NCI-H128 (cell line): ENCODE data around the gene UBR4.
"Not testable (repeated sequence)": the region's sequence is repeated elsewhere in the genome, so short reads cannot be mapped to it uniquely, and the experiment has no call there.

ENCODE experiments used
- DNase-seq: peaks from one replicate; lab custom pipeline; 2025; ENCODE audit not compliant: unreplicated experiment; lab: John Stamatoyannopoulos, UW

UBR4 gene

GRCh38 chr1:19220080-19220846, 10.2 kb upstream of the UBR4 start:
- no peak for DNase-seq

GRCh38 chr1:19219451-19219850, 9.4 kb upstream of the UBR4 start:
- no peak for DNase-seq

- not testable (repeated sequence) for DNase-seq
Measured at GRCh38 chr1:19216585-19216984, 6.5 kb upstream of the UBR4 start.

- DNase-seq: no peak
Measured at GRCh38 chr1:19213580-19213979, 3.5 kb upstream of the UBR4 start.

GRCh38 chr1:19212167-19212566, 2.1 kb upstream of the UBR4 start:
- no peak for DNase-seq

GRCh38 chr1:19210772-19211549, 895 bp upstream of the UBR4 start:
- DNase-seq: no peak

GRCh38 chr1:19209439-19209989, 552 bp downstream of the UBR4 start:
- no peak for DNase-seq

- DNase-seq: no peak
Measured at GRCh38 chr1:19208710-19209438, 1.2 kb downstream of the UBR4 start.

GRCh38 chr1:19206947-19207346, 3.1 kb downstream of the UBR4 start:
- no peak for DNase-seq

GRCh38 chr1:19205845-19206244, 4.2 kb downstream of the UBR4 start:
- no peak for DNase-seq

- DNase-seq: no peak
Measured at GRCh38 chr1:19205403-19205802, 4.7 kb downstream of the UBR4 start.

- DNase-seq: no peak
Measured at GRCh38 chr1:19204446-19205266, 5.4 kb downstream of the UBR4 start.

- no peak for DNase-seq
Measured at GRCh38 chr1:19203440-19203839, 6.6 kb downstream of the UBR4 start.

GRCh38 chr1:19202396-19202795, 7.7 kb downstream of the UBR4 start:
- no peak for DNase-seq

- no peak for DNase-seq
Measured at GRCh38 chr1:19199969-19200604, 10.0 kb downstream of the UBR4 start.

GRCh38 chr1:19199329-19199968, 10.6 kb downstream of the UBR4 start:
- no peak for DNase-seq

- no peak for DNase-seq
Measured at GRCh38 chr1:19198820-19199219, 11.2 kb downstream of the UBR4 start.

- DNase-seq: no peak
Measured at GRCh38 chr1:19197845-19198244, 12.2 kb downstream of the UBR4 start.

GRCh38 chr1:19196331-19196730, 13.7 kb downstream of the UBR4 start:
- no peak for DNase-seq

GRCh38 chr1:19193004-19193403, 17.1 kb downstream of the UBR4 start:
- DNase-seq: no peak
